Measurements from ENCODE around the gene IL1RAPL2.

DNA sequence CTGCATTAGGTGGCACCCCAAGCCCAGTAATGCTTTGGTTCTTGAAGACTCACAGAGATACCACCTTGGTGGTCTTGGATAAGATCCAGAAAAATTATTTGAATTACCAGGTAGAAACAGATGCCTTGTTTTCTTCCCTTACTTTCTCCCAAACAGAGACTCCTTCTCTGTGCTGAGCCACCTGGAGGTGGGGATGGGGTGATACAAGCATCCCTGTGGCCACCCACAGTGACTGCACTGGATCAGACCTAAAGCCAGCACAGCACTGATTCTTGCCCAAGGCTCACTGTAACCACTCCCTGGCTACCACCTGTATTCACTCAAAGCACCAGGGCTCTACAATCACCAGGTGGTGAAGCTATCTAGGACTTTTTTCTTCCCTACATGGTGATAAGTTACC, 497.7 kb downstream of the IL1RAPL2 start:
- TF ChIP-seq, protein P1, sequence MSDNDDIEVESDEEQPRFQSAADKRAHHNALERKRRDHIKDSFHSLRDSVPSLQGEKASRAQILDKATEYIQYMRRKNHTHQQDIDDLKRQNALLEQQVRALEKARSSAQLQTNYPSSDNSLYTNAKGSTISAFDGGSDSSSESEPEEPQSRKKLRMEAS (IDR thresholded peaks at IDR 0.05; ENCODE audit: low read depth, low read length) = no peak
- TF ChIP-seq EZH2 (IDR thresholded peaks at IDR 0.05; ENCODE audit: borderline replicate concordance, control insufficient read depth, low read depth, low read length) = no peak
- TF ChIP-seq, protein P2, sequence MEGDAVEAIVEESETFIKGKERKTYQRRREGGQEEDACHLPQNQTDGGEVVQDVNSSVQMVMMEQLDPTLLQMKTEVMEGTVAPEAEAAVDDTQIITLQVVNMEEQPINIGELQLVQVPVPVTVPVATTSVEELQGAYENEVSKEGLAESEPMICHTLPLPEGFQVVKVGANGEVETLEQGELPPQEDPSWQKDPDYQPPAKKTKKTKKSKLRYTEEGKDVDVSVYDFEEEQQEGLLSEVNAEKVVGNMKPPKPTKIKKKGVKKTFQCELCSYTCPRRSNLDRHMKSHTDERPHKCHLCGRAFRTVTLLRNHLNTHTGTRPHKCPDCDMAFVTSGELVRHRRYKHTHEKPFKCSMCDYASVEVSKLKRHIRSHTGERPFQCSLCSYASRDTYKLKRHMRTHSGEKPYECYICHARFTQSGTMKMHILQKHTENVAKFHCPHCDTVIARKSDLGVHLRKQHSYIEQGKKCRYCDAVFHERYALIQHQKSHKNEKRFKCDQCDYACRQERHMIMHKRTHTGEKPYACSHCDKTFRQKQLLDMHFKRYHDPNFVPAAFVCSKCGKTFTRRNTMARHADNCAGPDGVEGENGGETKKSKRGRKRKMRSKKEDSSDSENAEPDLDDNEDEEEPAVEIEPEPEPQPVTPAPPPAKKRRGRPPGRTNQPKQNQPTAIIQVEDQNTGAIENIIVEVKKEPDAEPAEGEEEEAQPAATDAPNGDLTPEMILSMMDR (IDR thresholded peaks at IDR 0.05 in 2 of 3, conservative IDR thresholded peaks at IDR 0.05 in 1 of 3; ENCODE audit: control insufficient read depth in 2 of 3, extremely low read depth in 1 of 3, insufficient read depth in 1 of 3, low read depth in 3 of 3, low read length in 3 of 3) = no peak
- TF ChIP-seq, protein P3, sequence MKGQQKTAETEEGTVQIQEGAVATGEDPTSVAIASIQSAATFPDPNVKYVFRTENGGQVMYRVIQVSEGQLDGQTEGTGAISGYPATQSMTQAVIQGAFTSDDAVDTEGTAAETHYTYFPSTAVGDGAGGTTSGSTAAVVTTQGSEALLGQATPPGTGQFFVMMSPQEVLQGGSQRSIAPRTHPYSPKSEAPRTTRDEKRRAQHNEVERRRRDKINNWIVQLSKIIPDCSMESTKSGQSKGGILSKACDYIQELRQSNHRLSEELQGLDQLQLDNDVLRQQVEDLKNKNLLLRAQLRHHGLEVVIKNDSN (IDR thresholded peaks at IDR 0.05; ENCODE audit: borderline replicate concordance, extremely low read length, insufficient read depth, low read depth, low read length) = no peak
